ENCODE measurements around the gene NACA. TPM values are rescaled to one million over a fixed set of nuclear protein-coding genes. Genes with fewer than 3 reads are reported as not detected.
A peak's percentile ranks its signal among the peaks of the same experiment; 100 is the strongest.

NACA gene
- total RNA-seq, 1 donor from 2014 or later, result 963 TPM

DNA sequence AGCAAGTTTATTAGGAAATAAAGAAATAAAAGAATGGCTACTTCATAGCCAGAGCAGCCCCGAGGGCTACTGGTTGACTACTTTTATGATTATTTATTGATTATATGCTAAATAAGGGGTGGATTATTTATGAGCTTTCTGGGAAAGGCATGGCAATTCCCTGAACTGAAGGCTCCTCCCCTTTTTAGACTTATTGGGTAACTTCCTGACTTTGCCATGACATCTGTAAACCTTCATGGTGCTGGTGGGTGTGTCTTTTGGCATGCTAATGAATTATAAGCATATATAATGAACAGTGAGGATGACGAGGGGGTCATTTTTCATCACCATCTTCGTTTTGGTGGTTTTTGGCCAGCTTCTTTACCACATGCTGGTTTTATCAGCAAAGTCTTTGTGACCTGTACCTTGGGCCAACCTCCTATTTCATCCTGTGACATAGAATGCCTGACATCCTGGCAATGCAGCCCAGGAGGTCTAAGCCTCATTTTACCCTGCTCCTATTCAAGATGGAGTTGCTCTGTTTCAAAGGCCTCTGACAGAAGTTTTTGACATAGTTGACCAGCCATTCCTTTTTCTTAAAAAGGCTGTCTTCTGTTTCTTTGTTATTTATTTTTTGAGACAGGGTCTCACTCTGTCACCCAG is 26.0 kb downstream of the NACA start:
- Mint-ChIP-seq H3K4me1 (ENCODE audit: low read depth) (peaks cover 4% of the 10 kb centered on the region), H3K27me3 (ENCODE audit: insufficient read depth) (no peaks in the 10 kb centered on the region), H3K9me3 (no peaks in the 10 kb centered on the region), H3K4me3 (no peak overlapping the region), H3K27ac (no peak overlapping the region), H3K36me3 (ENCODE audit: low read depth) (peaks cover 1% of the 10 kb centered on the region)
- intact Hi-C loops (cut with micrococcal nuclease), result no loop called here
- DNase-seq (ENCODE audit: low spot score), result no peak

DNA sequence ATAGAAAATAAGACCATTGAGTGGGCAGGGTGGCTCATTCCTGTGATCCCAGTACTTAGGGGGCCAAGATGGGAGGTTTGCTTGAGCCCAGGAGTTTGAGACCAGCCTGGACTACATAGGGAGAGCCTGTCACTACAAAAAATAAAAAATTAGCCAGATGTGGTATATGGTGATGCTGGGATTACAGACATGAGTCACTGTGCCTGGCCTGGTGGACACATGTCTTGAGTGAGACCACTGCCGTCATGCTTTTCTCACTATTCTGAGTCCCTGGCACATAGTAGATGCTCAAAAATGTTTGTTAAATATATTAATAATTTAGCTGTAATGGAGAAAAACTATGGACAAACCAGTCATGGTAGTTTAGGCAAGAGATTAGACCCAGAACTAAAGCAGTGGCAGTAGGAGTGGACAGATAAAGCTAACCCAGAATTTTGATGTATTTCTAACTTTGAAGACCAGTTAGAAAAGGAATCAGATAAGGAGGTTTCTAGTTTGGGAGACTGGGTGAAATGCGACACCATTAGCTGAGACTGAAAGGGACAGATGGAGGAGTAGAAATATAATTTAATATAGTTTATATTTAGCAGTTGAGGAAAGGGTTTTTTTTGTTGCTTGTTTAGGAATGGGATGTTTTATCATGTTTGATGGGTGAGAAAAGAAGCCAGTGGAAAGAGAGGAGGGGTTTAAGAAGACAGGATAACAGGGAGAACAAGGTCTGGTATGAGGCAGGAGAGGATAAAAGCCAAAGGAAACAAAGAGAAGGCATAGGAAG is 29.6 kb downstream of the NACA start:
- H3K36me3 Mint-ChIP-seq (ENCODE audit: low read depth), result no peaks in the 10 kb centered on the region
- H3K27me3 Mint-ChIP-seq (ENCODE audit: insufficient read depth), result no peaks in the 10 kb centered on the region
- intact Hi-C loops (cut with micrococcal nuclease), result no loop called here
- H3K4me1 Mint-ChIP-seq (ENCODE audit: low read depth), result no peaks in the 10 kb centered on the region
- H3K4me3 Mint-ChIP-seq, result no peak overlapping the region
- no peaks in the 10 kb centered on the region for H3K9me3 Mint-ChIP-seq
- no peak overlapping the region for H3K27ac Mint-ChIP-seq
- no peak for DNase-seq (ENCODE audit: low spot score)

GRCh38 chr12:56694161-56694560 is 30.9 kb downstream of the NACA start:
- peaks cover 1% of the 10 kb centered on the region for H3K4me1 Mint-ChIP-seq (ENCODE audit: low read depth)
- H3K36me3 Mint-ChIP-seq (ENCODE audit: low read depth), result no peaks in the 10 kb centered on the region
- no peak for DNase-seq (ENCODE audit: low spot score)
- H3K27ac Mint-ChIP-seq, result no peak overlapping the region
- H3K27me3 Mint-ChIP-seq (ENCODE audit: insufficient read depth), result no peaks in the 10 kb centered on the region
- intact Hi-C loops (cut with micrococcal nuclease), result no loop called here
- no peaks in the 10 kb centered on the region for H3K9me3 Mint-ChIP-seq
- H3K4me3 Mint-ChIP-seq, result no peak overlapping the region

GRCh38 chr12:56688846-56689109 is 36.3 kb downstream of the NACA start:
- no peak for DNase-seq (ENCODE audit: low spot score)
- intact Hi-C loops (cut with micrococcal nuclease), result loop anchor here (1.0 to 10.0 kb wide), 18 partner anchors 11 to 861 kb away; partner anchors contain the start of genes DDIT3, DNAJC14, MBD6 and MYL6
- Mint-ChIP-seq H3K36me3 (ENCODE audit: low read depth) (peaks cover 20% of the 10 kb centered on the region), H3K4me1 (ENCODE audit: low read depth) (peaks cover 22% of the 10 kb centered on the region), H3K4me3 (peak overlapping the region; percentile 100), H3K27me3 (ENCODE audit: insufficient read depth) (no peaks in the 10 kb centered on the region), H3K27ac (peak overlapping the region; percentile 100), H3K9me3 (no peaks in the 10 kb centered on the region)

DNA sequence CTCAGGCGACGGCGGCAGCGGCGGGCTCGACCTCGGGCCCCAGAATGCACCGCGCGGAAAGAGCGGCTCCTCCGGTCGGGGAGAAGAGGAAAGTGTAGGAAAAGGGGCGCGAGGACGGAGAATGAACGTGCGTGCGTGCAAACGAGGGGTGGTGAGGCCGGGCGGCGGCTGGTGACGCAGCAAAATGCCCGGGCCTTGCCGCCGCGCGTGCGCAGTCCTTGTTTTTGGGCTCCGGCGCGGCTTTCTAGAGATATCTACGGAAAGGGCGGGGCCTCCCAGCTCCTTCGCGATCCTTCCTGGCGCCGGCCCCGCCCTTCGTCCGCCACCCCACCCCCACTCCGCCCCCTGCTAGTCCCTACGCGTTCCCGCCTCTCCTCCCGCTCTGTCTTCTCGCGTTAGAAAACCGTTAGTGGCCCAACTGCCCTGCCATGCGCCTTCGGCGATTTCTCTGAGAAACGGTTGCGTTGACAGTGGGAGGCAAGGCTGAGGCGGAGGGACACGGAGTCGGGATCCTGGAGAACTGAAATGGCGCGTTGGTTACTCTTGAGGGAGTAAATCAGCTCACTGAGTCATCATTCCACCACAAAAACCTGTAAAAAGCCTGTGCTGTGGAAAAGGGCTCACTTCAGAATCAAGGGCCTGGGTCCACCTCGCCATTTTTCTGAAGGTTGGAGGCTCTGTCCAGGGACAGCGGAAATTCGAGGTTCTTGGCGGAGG is 36.8 kb downstream of the NACA start, which contains the start of gene PTGES3:
PTGES3 (minus strand) TSS at position 156 of the 717 bp plus-strand sequence. CDS start 285 bp downstream, outside the sequence.
- intact Hi-C loops (cut with micrococcal nuclease), result loop anchor here (1.0 to 10.0 kb wide), 18 partner anchors 11 to 861 kb away; partner anchors contain the start of genes DDIT3, DNAJC14, MBD6 and MYL6
- DNase-seq (ENCODE audit: low spot score), result peak; percentile 98
- Mint-ChIP-seq H3K36me3 (ENCODE audit: low read depth) (peaks cover 20% of the 10 kb centered on the region), H3K27ac (peak within 1 kb of the TSS; percentile 100), H3K27me3 (ENCODE audit: insufficient read depth) (no peaks in the 10 kb centered on the region), H3K9me3 (no peaks in the 10 kb centered on the region), H3K4me3 (peak within 1 kb of the TSS; percentile 100), H3K4me1 (ENCODE audit: low read depth) (peaks cover 23% of the 10 kb centered on the region)

DNA sequence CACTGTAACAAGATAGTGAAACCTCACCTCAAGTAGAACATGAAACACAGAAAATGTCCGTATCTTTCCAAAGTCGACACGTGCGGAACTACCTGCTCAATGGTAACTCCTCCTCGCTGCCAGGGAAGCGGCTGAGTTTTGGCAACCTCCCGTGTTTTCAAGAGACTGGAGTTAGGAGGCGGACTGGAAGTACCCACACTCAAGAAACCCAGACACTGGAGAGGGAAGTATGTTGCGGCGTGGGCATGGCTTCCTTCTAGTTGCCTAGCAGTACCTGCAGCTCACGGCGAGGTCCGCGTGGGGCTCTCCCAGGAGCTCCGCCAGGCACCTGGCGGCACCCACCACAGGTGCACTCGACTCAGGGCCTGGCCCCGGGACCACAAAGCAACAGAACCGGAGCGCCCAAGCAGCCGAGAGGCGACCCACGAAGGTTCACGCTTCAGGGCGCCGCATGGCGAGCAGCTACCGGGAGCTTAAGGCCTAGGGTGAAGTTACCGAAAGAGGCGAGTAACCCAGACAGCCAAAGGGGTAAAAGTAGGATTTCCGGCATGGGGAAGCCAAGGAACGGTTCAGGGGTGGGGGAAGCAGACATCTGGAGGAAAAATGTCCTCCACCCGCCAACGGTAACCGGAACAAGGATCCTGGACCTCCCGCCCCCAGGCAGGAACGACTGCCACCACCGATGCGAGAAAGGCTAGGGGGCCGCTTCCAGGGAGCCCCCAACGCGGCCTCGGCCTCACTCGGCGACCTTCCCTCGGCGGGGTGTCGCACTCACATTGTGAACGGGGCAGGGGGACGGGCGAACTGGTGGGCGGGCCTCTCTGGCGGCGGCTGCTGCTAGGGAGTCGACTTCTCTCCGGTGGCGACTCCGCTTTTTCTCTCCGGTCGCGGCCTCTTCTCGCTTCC is 37.6 kb downstream of the NACA start:
- H3K27ac Mint-ChIP-seq, result peak overlapping the region; percentile 100
- peaks cover 23% of the 10 kb centered on the region for H3K4me1 Mint-ChIP-seq (ENCODE audit: low read depth)

GRCh38 chr12:56684745-56685359 is 40.2 kb downstream of the NACA start:
- H3K36me3 Mint-ChIP-seq (ENCODE audit: low read depth), result peaks cover 30% of the 10 kb centered on the region
- intact Hi-C loops (cut with micrococcal nuclease), result loop anchor here (1.0 to 10.0 kb wide), 11 partner anchors 28 to 1067 kb away; partner anchors contain the start of genes CDK4, DDIT3, DNAJC14 and MBD6
- H3K27me3 Mint-ChIP-seq (ENCODE audit: insufficient read depth), result no peaks in the 10 kb centered on the region
- H3K9me3 Mint-ChIP-seq, result no peaks in the 10 kb centered on the region
- no peak for DNase-seq (ENCODE audit: low spot score)
- peaks cover 30% of the 10 kb centered on the region for H3K4me1 Mint-ChIP-seq (ENCODE audit: low read depth)
- peak overlapping the region; percentile 89 for H3K4me3 Mint-ChIP-seq
- H3K27ac Mint-ChIP-seq, result peak overlapping the region; percentile 95

More for the DNA sequence above, 37.6 kb downstream of the NACA start:
- H3K36me3 Mint-ChIP-seq (ENCODE audit: low read depth), result peaks cover 23% of the 10 kb centered on the region
- intact Hi-C loops (cut with micrococcal nuclease), result loop anchor here (1.0 to 10.0 kb wide), 18 partner anchors 10 to 860 kb away; partner anchors contain the start of genes DDIT3, DNAJC14, MBD6 and MYL6
- DNase-seq (ENCODE audit: low spot score), result peak; percentile 45
- peak overlapping the region; percentile 100 for H3K4me3 Mint-ChIP-seq
- no peaks in the 10 kb centered on the region for H3K27me3 Mint-ChIP-seq (ENCODE audit: insufficient read depth)
- no peaks in the 10 kb centered on the region for H3K9me3 Mint-ChIP-seq

DNA sequence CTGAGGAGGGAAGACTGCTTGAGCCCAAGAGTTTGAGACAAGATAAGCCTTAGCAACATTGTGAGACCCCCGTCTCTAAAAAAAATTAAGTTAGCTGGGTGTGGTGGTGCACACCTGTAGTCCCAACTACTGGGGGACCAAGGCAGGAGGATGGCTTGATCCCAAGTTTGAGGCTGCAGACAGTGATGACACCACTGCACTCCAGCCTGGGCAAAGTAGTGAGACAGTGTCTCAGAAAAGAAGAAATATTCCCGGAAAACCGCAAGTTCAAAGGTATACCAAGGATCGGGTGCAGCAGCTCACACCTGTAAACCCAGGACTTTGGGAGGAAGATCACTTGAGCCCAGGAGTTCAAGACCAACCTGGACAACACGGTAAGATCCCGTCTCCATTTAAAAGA is 42.8 kb downstream of the NACA start:
- no peaks in the 10 kb centered on the region for H3K27me3 Mint-ChIP-seq (ENCODE audit: insufficient read depth)
- H3K27ac Mint-ChIP-seq, result peak overlapping the region; percentile 55
- peaks cover 39% of the 10 kb centered on the region for H3K4me1 Mint-ChIP-seq (ENCODE audit: low read depth)
- peak overlapping the region; percentile 89 for H3K4me3 Mint-ChIP-seq
- DNase-seq (ENCODE audit: low spot score), result no peak
- intact Hi-C loops (cut with micrococcal nuclease), result loop anchor here (10.0 kb wide), 1 partner anchor 528 kb away; the partner anchor contains the start of genes MYL6 and MYL6B
- peaks cover 43% of the 10 kb centered on the region for H3K36me3 Mint-ChIP-seq (ENCODE audit: low read depth)
- H3K9me3 Mint-ChIP-seq, result no peaks in the 10 kb centered on the region

DNA sequence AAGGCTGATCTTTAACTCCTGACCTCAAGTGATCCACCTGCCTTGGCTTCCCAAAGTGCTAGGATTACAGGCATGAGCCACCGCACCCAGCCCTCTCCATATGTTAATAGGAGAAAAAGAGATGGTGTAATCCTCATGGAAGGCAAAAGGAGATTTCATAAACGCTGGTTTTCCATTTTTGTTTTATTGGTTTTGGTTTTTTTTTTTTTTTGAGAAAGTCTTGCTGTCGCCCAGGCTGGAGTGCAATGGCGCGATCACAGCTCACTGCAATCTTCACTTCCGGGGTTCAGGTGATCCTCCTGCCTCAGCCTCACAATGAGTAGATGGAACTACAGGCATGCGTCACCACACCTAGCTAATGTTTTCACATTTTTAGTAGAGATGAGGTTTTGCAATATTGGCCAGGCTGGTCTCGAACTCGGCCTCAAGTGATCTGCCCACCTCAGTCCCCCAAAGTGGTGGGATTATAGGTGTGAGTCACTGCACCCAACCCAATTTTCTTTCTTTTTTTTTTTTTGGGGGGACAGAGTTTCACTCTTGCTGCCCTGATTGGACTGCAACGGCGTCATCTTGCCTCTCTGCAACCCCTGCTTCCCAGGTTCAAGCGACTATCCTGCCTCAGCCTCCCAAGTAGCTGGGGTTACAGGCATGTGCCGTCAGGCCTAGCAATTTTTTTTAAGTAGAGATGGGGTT is 45.1 kb downstream of the NACA start:
- DNase-seq (ENCODE audit: low spot score), result no peak
- Mint-ChIP-seq H3K9me3 (no peaks in the 10 kb centered on the region), H3K36me3 (ENCODE audit: low read depth) (peaks cover 39% of the 10 kb centered on the region), H3K27me3 (ENCODE audit: insufficient read depth) (no peaks in the 10 kb centered on the region), H3K27ac (peak overlapping the region; percentile 47), H3K4me3 (no peak overlapping the region), H3K4me1 (ENCODE audit: low read depth) (peaks cover 49% of the 10 kb centered on the region)
- intact Hi-C loops (cut with micrococcal nuclease), result loop anchor here (2.0 to 10.0 kb wide), 2 partner anchors 15 to 525 kb away; partner anchors contain the start of genes MYL6 and MYL6B

GRCh38 chr12:56678852-56679251 is 46.2 kb downstream of the NACA start:
- intact Hi-C loops (cut with micrococcal nuclease), result loop anchor here (2.0 kb wide), 1 partner anchor 14 kb away; no protein-coding TSS in a partner anchor
- no peak for DNase-seq (ENCODE audit: low spot score)
- H3K9me3 Mint-ChIP-seq, result no peaks in the 10 kb centered on the region
- no peak overlapping the region for H3K4me3 Mint-ChIP-seq
- peaks cover 30% of the 10 kb centered on the region for H3K36me3 Mint-ChIP-seq (ENCODE audit: low read depth)
- peak overlapping the region; percentile 59 for H3K27ac Mint-ChIP-seq
- peaks cover 37% of the 10 kb centered on the region for H3K4me1 Mint-ChIP-seq (ENCODE audit: low read depth)
- no peaks in the 10 kb centered on the region for H3K27me3 Mint-ChIP-seq (ENCODE audit: insufficient read depth)

DNA sequence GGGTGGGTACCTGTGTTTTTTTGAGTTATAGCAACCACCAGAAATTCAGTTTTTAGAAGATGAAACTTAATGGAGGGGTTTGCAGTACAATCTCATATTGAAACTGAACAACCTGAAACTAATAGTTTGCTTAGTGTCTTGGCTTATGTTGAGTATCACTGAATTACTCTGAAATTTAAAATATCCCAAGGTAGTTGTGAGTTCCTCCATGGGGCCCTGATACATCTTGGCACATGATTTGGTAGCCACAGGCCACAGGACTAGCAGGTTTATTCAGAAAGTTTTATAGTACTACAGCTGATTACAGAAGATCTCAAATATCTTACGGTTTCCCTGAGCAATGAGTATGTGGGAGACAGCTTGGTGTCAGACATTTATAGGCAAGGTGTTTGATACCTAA is 47.4 kb downstream of the NACA start:
- intact Hi-C loops (cut with micrococcal nuclease), result loop anchor here (1.0 to 2.0 kb wide), 3 partner anchors 11 to 40 kb away; partner anchors contain the start of gene PTGES3
- no peak for DNase-seq (ENCODE audit: low spot score)
- Mint-ChIP-seq H3K4me3 (no peak overlapping the region), H3K27ac (peak overlapping the region; percentile 55), H3K9me3 (no peaks in the 10 kb centered on the region), H3K27me3 (ENCODE audit: insufficient read depth) (no peaks in the 10 kb centered on the region), H3K4me1 (ENCODE audit: low read depth) (peaks cover 40% of the 10 kb centered on the region), H3K36me3 (ENCODE audit: low read depth) (peaks cover 31% of the 10 kb centered on the region)

Measured in activated T-helper 1 cell treated with anti-CD3 and anti-CD28 coated beads, Interleukin-12 subunit alpha, Interleukin-12 subunit beta, Interleukin-2, Interleukin-4 antibody, amounts not matched to agents 30 ng/mL and 10 ng/mL and 1 ng/mL, durations not matched to agents 14 hours and 24 hours and 36 hours (primary cell).